Dedifferentiated amniotic fluid mesenchymal stem cell (primary cell): ENCODE data around the gene LYRM9.
A peak's percentile ranks its signal among the peaks of the same experiment; 100 is the strongest.
"Not testable (repeated sequence)": the region's sequence is repeated elsewhere in the genome, so short reads cannot be mapped to it uniquely, and the experiment has no call there.

Experiments used
- DNase-seq: peaks from one replicate; pipeline ENCODE4 v3.0.0-alpha.2; 2016; ENCODE audit errors: extremely low spot score

The LYRM9 gene

GRCh38 chr17:27892866-27893769 lies at the start of gene LYRM9:
Gene LYRM9 (minus strand): TSS chr17:27893365. CDS start chr17:27882694, 10,671 bp downstream.
- DNase-seq = peak; percentile 74

- DNase-seq = no peak
Measured at GRCh38 chr17:27940503-27941428, 47.6 kb upstream of the LYRM9 start.

GRCh38 chr17:27939474-27940465 lies 46.6 kb upstream of the LYRM9 start:
- DNase-seq = no peak

- DNase-seq = no peak
Measured at GRCh38 chr17:27938864-27939263, 45.7 kb upstream of the LYRM9 start.

GRCh38 chr17:27938241-27938640 lies 45.1 kb upstream of the LYRM9 start:
- DNase-seq = no peak

GRCh38 chr17:27937025-27937546 lies 43.9 kb upstream of the LYRM9 start:
- no peak for DNase-seq

GRCh38 chr17:27930000-27930399 lies 36.8 kb upstream of the LYRM9 start:
- DNase-seq = no peak

- no peak for DNase-seq
Measured at GRCh38 chr17:27928587-27928986, 35.4 kb upstream of the LYRM9 start.

GRCh38 chr17:27927781-27928180 lies 34.6 kb upstream of the LYRM9 start:
- DNase-seq = no peak

GRCh38 chr17:27921599-27921998 lies 28.4 kb upstream of the LYRM9 start:
- no peak for DNase-seq

- no peak for DNase-seq
Measured at GRCh38 chr17:27921077-27921476, 27.9 kb upstream of the LYRM9 start.

GRCh38 chr17:27920569-27920968 lies 27.4 kb upstream of the LYRM9 start:
- DNase-seq = no peak

GRCh38 chr17:27919079-27919478 lies 25.9 kb upstream of the LYRM9 start:
- DNase-seq = no peak

GRCh38 chr17:27918498-27918897 lies 25.3 kb upstream of the LYRM9 start:
- no peak for DNase-seq

GRCh38 chr17:27917000-27917399 lies 23.8 kb upstream of the LYRM9 start:
- DNase-seq = no peak

- no peak for DNase-seq
Measured at GRCh38 chr17:27915709-27916108, 22.5 kb upstream of the LYRM9 start.

- no peak for DNase-seq
Measured at GRCh38 chr17:27914382-27914781, 21.2 kb upstream of the LYRM9 start.

GRCh38 chr17:27912964-27913363 lies 19.8 kb upstream of the LYRM9 start:
- no peak for DNase-seq

- DNase-seq = not testable (repeated sequence)
Measured at GRCh38 chr17:27912299-27912698, 19.1 kb upstream of the LYRM9 start.

- DNase-seq = no peak
Measured at GRCh38 chr17:27907976-27908558, 14.9 kb upstream of the LYRM9 start.

- DNase-seq = no peak
Measured at GRCh38 chr17:27906623-27907022, 13.5 kb upstream of the LYRM9 start.
